ENCODE results near the gene ARL6IP4. TPM values are rescaled to one million over a fixed set of nuclear protein-coding genes. Genes with fewer than 3 reads are reported as not detected.

The ARL6IP4 gene
- total RNA-seq, 1 experiment from 2014 or later, result 132 TPM

DNA sequence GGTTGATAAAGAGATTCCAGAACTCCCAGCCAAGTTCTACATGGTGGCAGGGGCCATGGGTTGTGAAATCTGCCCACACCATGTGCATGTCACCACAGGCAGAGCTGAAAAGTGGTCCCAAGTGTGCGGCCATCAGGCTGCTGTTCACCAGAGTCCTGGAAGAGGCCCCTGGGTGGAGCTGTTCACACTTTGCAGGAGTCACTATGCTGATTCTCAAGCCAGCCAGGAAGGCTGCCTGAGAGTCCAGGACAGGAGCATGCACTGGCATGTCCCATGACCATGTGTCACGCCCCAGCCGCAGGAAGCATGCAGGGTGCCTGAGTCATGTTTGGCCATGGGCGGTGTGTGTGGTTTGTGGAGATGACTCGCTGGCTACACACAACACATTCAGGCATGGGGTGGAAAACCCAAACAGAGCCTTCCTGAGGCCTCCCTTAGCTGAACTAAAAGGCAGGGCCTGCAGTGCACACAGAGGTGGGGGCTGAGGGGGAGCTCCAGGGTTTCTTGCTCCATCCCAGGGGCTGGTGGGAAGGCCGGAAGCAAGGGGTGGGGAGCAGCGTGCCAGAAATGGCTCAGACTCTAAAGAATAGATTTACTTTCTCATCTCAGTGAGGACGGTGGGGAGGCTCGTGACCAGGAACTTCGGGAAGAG, 33.7 kb upstream of the ARL6IP4 start:
- no peak overlapping the region for H3K4me2 ChIP-seq (ENCODE audit: insufficient read depth, insufficient read length, low read length)
- no peak overlapping the region for H2AK5ac ChIP-seq (ENCODE audit: insufficient read length, low read length)
- Mint-ChIP-seq H3K36me3 (ENCODE audit: insufficient read depth in 1 of 3, low read depth in 3 of 3) (no peaks in the 10 kb centered on the region), H3K4me3 (no peak overlapping the region), H3K4me1 (peaks cover 0 to 11% of the 10 kb centered on the region in 2 experiments; a peak in 2 of 4 replicates), H3K27ac (no peak overlapping the region), H3K27me3 (ENCODE audit: low read depth) (peaks cover 71% of the 10 kb centered on the region), H3K9me3 (no peaks in the 10 kb centered on the region)
- no peak overlapping the region for H3K14ac ChIP-seq (ENCODE audit: insufficient read depth, low read length)
- no peaks in the 10 kb centered on the region for H3K27me3 ChIP-seq (ENCODE audit: insufficient read depth, low read length)
- H3K4me1 ChIP-seq (ENCODE audit: insufficient read depth, low read length), result no peaks in the 10 kb centered on the region
- WGBS (ENCODE audit: extremely low coverage, insufficient read length, low lambda C conversion rate), result no CpG with 5 or more reads among the region's 10 CpGs
- no peaks in the 10 kb centered on the region for H3K23me2 ChIP-seq (ENCODE audit: insufficient read length, low read depth, low read length, poor library complexity, severe bottlenecking)
- no peak overlapping the region for H2AFZ ChIP-seq (ENCODE audit: low read length)
- H2BK15ac ChIP-seq (ENCODE audit: low read depth, low read length), result no peak overlapping the region
- H3K79me2 ChIP-seq (ENCODE audit: insufficient read depth, low read length), result no peaks in the 10 kb centered on the region
- H3K9ac ChIP-seq (ENCODE audit: extremely low read depth, insufficient read length, low read length), result no peak overlapping the region
- no peak overlapping the region for H3K27ac ChIP-seq (ENCODE audit: insufficient read length, low read depth, low read length)
- no peak overlapping the region for H2BK5ac ChIP-seq (ENCODE audit: insufficient read length, low read length)
- H3K56ac ChIP-seq (ENCODE audit: insufficient read length, low read depth, low read length), result no peak overlapping the region
- H4K20me1 ChIP-seq (ENCODE audit: control insufficient read depth, insufficient read depth, insufficient read length), result peaks cover 3% of the 10 kb centered on the region
- no peak overlapping the region for H3K23ac ChIP-seq (ENCODE audit: insufficient read length, low read depth, low read length)
- H3T11ph ChIP-seq (ENCODE audit: low read length), result no peak overlapping the region
- no peak overlapping the region for H2BK120ac ChIP-seq (ENCODE audit: low read depth, low read length, poor library complexity, severe bottlenecking)
- H4K91ac ChIP-seq (ENCODE audit: insufficient read length, low read depth, low read length), result no peak overlapping the region
- no peak for DNase-seq
- no peak overlapping the region for H2BK12ac ChIP-seq (ENCODE audit: insufficient read length, low read depth, low read length)
- H2BK20ac ChIP-seq (ENCODE audit: low read depth, low read length, poor library complexity, severe bottlenecking), result no peak overlapping the region
- peak overlapping the region; percentile 52 for H3K18ac ChIP-seq (ENCODE audit: insufficient read length, low read depth, low read length)
- H4K5ac ChIP-seq (ENCODE audit: insufficient read length, low read depth, low read length), result no peak overlapping the region
- TF ChIP-seq, protein P1, sequence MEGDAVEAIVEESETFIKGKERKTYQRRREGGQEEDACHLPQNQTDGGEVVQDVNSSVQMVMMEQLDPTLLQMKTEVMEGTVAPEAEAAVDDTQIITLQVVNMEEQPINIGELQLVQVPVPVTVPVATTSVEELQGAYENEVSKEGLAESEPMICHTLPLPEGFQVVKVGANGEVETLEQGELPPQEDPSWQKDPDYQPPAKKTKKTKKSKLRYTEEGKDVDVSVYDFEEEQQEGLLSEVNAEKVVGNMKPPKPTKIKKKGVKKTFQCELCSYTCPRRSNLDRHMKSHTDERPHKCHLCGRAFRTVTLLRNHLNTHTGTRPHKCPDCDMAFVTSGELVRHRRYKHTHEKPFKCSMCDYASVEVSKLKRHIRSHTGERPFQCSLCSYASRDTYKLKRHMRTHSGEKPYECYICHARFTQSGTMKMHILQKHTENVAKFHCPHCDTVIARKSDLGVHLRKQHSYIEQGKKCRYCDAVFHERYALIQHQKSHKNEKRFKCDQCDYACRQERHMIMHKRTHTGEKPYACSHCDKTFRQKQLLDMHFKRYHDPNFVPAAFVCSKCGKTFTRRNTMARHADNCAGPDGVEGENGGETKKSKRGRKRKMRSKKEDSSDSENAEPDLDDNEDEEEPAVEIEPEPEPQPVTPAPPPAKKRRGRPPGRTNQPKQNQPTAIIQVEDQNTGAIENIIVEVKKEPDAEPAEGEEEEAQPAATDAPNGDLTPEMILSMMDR (conservative IDR thresholded peaks at IDR 0.05), result no peak
- H3K4ac ChIP-seq (ENCODE audit: low read depth, low read length), result no peak overlapping the region
- H3K9me3 ChIP-seq (ENCODE audit: control insufficient read depth, low read depth, low read length), result no peaks in the 10 kb centered on the region
- no peaks in the 10 kb centered on the region for H3K79me1 ChIP-seq (ENCODE audit: insufficient read depth, low read depth, low read length, poor library complexity, severe bottlenecking)
- no peak overlapping the region for H4K8ac ChIP-seq (replicated peaks; ENCODE audit: insufficient read length, low read depth, low read length)
